GM12878 (cell line): ENCODE data around the gene LIMK1.

Source experiments
- CBX3 ChIP-seq: fragments of 200-600 bp; sonication (generic); IDR thresholded peaks from 2 replicates; pipeline ENCODE4 v1.6.1; 2016; ENCODE audit warnings: low read depth, borderline replicate concordance
- CREM ChIP-seq: IDR thresholded peaks from 2 replicates; pipeline ENCODE4 v1.6.1; 2014; ENCODE audit warnings: antibody characterized with exemption, low read depth
- CTCF ChIP-seq, 3 experiments: IDR thresholded peaks in 2 of 3; conservative IDR thresholded peaks in 1 of 3; 2 replicates each; pipeline ENCODE4 v1.5.1; 2011; ENCODE audit warnings: low read depth in 3 of 3, low read length in 3 of 3, mild to moderate bottlenecking in 3 of 3, control low read depth in 2 of 3, moderate library complexity in 2 of 3, inconsistent platforms in 1 of 3, mixed read lengths in 1 of 3; ENCODE audit not compliant: control insufficient read depth in 2 of 3, insufficient read depth in 1 of 3; ENCODE audit errors: extremely low read depth in 1 of 3
- ETV6 ChIP-seq, 2 experiments: fragments of 450-650 bp in 1 of 2; IDR thresholded peaks in 1 of 2; conservative IDR thresholded peaks in 1 of 2; 2 replicates each; pipeline ENCODE4 v1.6.1; 2014; ENCODE audit warnings: antibody characterized with exemption in 1 of 2, borderline replicate concordance in 1 of 2, low read depth in 1 of 2, mild to moderate bottlenecking in 1 of 2, moderate library complexity in 1 of 2
- EZH2 ChIP-seq: IDR thresholded peaks from 2 replicates; pipeline ENCODE4 v1.6.1; 2012; ENCODE audit warnings: low read depth, mild to moderate bottlenecking, control low read depth, inconsistent platforms, low read length, borderline replicate concordance; ENCODE audit not compliant: control insufficient read depth
- HDAC6 ChIP-seq: fragments of 200-600 bp; sonication (generic); IDR thresholded peaks from one replicate; pipeline ENCODE4 v1.8.0; 2017; ENCODE audit warnings: antibody characterized with exemption; ENCODE audit not compliant: unreplicated experiment
- KDM1A ChIP-seq: fragments of 200-600 bp; sonication (generic); IDR thresholded peaks from 2 replicates; pipeline ENCODE4 v1.6.1; 2016; ENCODE audit warnings: borderline replicate concordance
- MYC ChIP-seq: IDR thresholded peaks from 2 replicates; pipeline ENCODE4 v1.6.1; 2011; ENCODE audit warnings: mild to moderate bottlenecking, low read length, moderate library complexity, inconsistent platforms; ENCODE audit not compliant: insufficient read depth, insufficient replicate concordance, insufficient read length, severe bottlenecking
- POLR2A ChIP-seq: IDR thresholded peaks from 2 replicates; pipeline ENCODE4 v1.6.1; 2011; ENCODE audit warnings: low read depth, mild to moderate bottlenecking, low read length
- RELA ChIP-seq: fragments of 450-650 bp; IDR thresholded peaks from 2 replicates; pipeline ENCODE4 v1.8.0; 2014; ENCODE audit warnings: borderline replicate concordance; ENCODE audit not compliant: partially characterized antibody
- TF ChIP-seq, protein P1 (sequence below): IDR thresholded peaks from 2 replicates; pipeline ENCODE4 v1.6.1; 2012; ENCODE audit warnings: mild to moderate bottlenecking, low read depth, low read length

- TF ChIP-seq CTCF (IDR thresholded peaks at IDR 0.05 in 2 of 3, conservative IDR thresholded peaks at IDR 0.05 in 1 of 3; ENCODE audit: control insufficient read depth in 2 of 3, extremely low read depth in 1 of 3, insufficient read depth in 1 of 3, low read depth in 3 of 3, low read length in 3 of 3): no peak
- no peak for TF ChIP-seq ETV6 (conservative IDR thresholded peaks at IDR 0.05 in 1 of 2, IDR thresholded peaks at IDR 0.05 in 1 of 2; ENCODE audit: borderline replicate concordance in 1 of 2, low read depth in 1 of 2)
- TF ChIP-seq MYC: no peak
- no peak for TF ChIP-seq KDM1A
- TF ChIP-seq, protein P1, sequence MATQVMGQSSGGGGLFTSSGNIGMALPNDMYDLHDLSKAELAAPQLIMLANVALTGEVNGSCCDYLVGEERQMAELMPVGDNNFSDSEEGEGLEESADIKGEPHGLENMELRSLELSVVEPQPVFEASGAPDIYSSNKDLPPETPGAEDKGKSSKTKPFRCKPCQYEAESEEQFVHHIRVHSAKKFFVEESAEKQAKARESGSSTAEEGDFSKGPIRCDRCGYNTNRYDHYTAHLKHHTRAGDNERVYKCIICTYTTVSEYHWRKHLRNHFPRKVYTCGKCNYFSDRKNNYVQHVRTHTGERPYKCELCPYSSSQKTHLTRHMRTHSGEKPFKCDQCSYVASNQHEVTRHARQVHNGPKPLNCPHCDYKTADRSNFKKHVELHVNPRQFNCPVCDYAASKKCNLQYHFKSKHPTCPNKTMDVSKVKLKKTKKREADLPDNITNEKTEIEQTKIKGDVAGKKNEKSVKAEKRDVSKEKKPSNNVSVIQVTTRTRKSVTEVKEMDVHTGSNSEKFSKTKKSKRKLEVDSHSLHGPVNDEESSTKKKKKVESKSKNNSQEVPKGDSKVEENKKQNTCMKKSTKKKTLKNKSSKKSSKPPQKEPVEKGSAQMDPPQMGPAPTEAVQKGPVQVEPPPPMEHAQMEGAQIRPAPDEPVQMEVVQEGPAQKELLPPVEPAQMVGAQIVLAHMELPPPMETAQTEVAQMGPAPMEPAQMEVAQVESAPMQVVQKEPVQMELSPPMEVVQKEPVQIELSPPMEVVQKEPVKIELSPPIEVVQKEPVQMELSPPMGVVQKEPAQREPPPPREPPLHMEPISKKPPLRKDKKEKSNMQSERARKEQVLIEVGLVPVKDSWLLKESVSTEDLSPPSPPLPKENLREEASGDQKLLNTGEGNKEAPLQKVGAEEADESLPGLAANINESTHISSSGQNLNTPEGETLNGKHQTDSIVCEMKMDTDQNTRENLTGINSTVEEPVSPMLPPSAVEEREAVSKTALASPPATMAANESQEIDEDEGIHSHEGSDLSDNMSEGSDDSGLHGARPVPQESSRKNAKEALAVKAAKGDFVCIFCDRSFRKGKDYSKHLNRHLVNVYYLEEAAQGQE: no peak
- TF ChIP-seq POLR2A: no peak
- TF ChIP-seq EZH2: no peak
- TF ChIP-seq RELA: no peak
- TF ChIP-seq CBX3: no peak
- no peak for TF ChIP-seq HDAC6
- TF ChIP-seq CREM: no peak
These were observed 5.1 kb upstream of the LIMK1 start for GRCh38 chr7:74078461-74078860.
